Prostate gland (tissue), 2 donors: Measurements from ENCODE around the gene CACNA1E. TPM values are rescaled to one million over a fixed set of nuclear protein-coding genes. Genes with fewer than 3 reads are reported as not detected.

Source experiments
- DNase-seq: peaks from one replicate; pipeline ENCODE4 v3.0.0-alpha.2; 2019; ENCODE audit warnings: low spot score
- H3K27ac ChIP-seq, 2 donors: fragments of 200-600 bp; sonication (generic); 2 replicates each; pipeline ENCODE4 v1.5.1; 2017 to 2019
- H3K27me3 ChIP-seq: fragments of 200-600 bp; sonication (generic); replicated peaks from 2 replicates; pipeline ENCODE4 v1.5.1; 2019; ENCODE audit not compliant: insufficient read depth
- H3K36me3 ChIP-seq, 2 donors: fragments of 200-600 bp; sonication (generic); 1 replicate in 1 of 2; 2 replicates in 1 of 2; pipeline versions ENCODE4 v1.5.1 to v1.8.1; 2017 to 2019
- H3K4me1 ChIP-seq: fragments of 200-600 bp; sonication (generic); replicated peaks from 2 replicates; pipeline ENCODE4 v1.5.1; 2019
- H3K4me3 ChIP-seq, 2 donors: fragments of 200-600 bp; sonication (generic); 2 replicates each; pipeline ENCODE4 v1.5.1; 2017 to 2019
- H3K9me3 ChIP-seq: fragments of 200-600 bp; sonication (generic); 2 replicates; pipeline ENCODE4 v1.5.1; 2017
- POLR2A ChIP-seq: fragments of 450-650 bp; IDR thresholded peaks from one replicate; pipeline ENCODE4 v1.6.1; 2016; ENCODE audit warnings: antibody characterized with exemption, mild to moderate bottlenecking
- POLR2AphosphoS5 ChIP-seq: sonication (generic); formaldehyde crosslinking; IDR thresholded peaks from one replicate; pipeline ENCODE4 v1.6.1; 2017; ENCODE audit warnings: antibody characterized with exemption
- WGBS: methylation state at CpG from one replicate; pipeline ENCODE4 v1.1.5; 2018; 5-methylcytosine and 5-hydroxymethylcytosine counted together
- intact Hi-C: fragments of 100-400 bp; cut with DNase I; formaldehyde crosslinking; loops from one replicate; pipeline ENCODE4 v1.14.2; 2022
- total RNA-seq, 2 donors: library from RNA; depleted of rRNA; stranded (reverse); fragments of >200 nt; gene quantifications; one replicate each; pipeline ENCODE4 v1.1.0, GENCODE V29; 2016
- TF ChIP-seq, protein P1 (sequence below), 4 experiments: fragments of 200-600 bp in 2 of 4; fragments of 450-650 bp in 2 of 4; sonication (generic) in 2 of 4; IDR thresholded peaks; 1 replicate in 3 of 4; 2 replicates in 1 of 4; pipeline ENCODE4 v1.5.1; 2016 to 2019; ENCODE audit warnings: antibody characterized with exemption in 4 of 4, mild to moderate bottlenecking in 2 of 4, moderate library complexity in 2 of 4

Gene CACNA1E
- total RNA-seq, 2 donors from 2014 or later, result 4.1 TPM; not detected in 1

DNA sequence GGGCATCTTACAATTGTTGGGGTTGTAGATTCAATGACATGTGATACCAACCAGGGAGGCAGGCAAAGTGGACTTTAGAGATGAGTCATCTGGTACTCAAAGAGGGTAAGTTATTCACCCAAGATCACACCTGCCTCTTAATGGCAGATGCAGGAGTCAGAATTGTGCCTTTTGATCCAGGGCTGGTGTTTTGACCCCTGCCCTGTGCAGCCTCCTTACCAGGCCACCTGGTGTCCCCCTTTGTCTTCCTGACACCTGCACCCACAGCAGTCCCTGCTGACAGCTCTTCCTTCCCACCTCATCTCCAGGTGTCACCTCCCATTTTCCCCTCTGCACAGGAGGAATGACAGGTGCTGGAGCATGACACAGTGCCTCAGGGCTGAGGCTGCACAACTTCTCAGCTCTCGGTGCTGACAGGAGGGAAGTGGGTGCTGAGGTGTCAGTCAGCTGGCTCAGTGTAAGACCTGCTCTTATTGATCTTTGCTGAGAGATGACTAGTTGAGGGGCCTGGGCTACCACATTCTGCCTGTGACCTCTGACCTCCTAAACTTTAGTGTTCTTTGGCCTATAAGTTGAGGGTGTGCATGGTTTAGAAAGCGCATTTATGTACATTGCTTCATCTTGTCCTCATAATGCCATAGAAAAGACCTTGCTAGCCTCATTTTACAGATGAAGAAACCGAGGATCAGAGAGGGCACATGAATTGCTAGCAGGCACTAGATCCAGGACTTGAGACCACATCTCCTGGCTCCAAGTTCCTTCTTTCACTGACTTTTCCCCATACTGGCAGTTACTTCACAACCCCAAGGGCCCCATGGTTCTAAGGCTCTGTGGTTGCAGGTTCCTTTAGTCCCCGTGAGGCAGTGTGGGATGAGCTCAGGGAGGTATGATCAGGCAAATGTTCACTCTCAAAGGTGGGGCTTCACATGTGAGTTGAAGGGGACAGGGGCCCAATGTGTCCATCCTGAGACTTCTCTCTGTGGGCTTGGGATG lies 31.3 kb downstream of the CACNA1E start:
- Histone ChIP-seq H3K4me1 (no peaks in the 10 kb centered on the region), H3K4me3 (no peak overlapping the region), H3K36me3 (no peaks in the 10 kb centered on the region), H3K27me3 (no peaks in the 10 kb centered on the region), H3K27ac (no peak overlapping the region), H3K9me3 (no peaks in the 10 kb centered on the region)
- intact Hi-C loops, result no loop called here
- 80% methylated on average over 4 of the region's 4 CpGs for WGBS
- DNase-seq, result no peak
- TF ChIP-seq POLR2AphosphoS5 (no peak), POLR2A (no peak)
- TF ChIP-seq, protein P1, sequence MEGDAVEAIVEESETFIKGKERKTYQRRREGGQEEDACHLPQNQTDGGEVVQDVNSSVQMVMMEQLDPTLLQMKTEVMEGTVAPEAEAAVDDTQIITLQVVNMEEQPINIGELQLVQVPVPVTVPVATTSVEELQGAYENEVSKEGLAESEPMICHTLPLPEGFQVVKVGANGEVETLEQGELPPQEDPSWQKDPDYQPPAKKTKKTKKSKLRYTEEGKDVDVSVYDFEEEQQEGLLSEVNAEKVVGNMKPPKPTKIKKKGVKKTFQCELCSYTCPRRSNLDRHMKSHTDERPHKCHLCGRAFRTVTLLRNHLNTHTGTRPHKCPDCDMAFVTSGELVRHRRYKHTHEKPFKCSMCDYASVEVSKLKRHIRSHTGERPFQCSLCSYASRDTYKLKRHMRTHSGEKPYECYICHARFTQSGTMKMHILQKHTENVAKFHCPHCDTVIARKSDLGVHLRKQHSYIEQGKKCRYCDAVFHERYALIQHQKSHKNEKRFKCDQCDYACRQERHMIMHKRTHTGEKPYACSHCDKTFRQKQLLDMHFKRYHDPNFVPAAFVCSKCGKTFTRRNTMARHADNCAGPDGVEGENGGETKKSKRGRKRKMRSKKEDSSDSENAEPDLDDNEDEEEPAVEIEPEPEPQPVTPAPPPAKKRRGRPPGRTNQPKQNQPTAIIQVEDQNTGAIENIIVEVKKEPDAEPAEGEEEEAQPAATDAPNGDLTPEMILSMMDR (IDR thresholded peaks at IDR 0.05), result no peak

DNA sequence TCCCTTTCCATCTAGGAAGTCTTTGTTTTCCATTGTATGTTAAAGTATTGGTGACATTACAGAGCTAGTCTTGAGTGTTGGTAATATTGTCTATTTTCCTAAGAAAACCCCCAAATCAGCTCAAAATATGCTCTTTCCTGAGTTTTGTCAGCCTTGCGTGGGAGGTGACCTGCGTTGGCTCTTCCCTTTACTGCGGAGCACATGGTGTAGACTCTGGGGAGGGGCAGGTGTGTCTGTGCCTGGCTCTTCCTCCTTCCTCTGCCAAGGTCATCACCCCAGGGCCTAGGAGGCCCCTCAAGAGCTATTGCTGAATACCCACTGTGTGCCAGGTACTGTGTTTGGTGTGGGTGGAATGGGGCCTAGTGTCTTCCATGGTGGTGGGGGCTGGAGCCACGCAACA lies 33.4 kb downstream of the CACNA1E start:
- Histone ChIP-seq H3K27ac (no peak overlapping the region), H3K27me3 (no peaks in the 10 kb centered on the region), H3K4me3 (no peak overlapping the region), H3K9me3 (no peaks in the 10 kb centered on the region), H3K36me3 (no peaks in the 10 kb centered on the region), H3K4me1 (no peaks in the 10 kb centered on the region)
- DNase-seq, result no peak
- 95% methylated on average over 4 of the region's 4 CpGs for WGBS
- TF ChIP-seq POLR2AphosphoS5 (no peak), POLR2A (no peak)
- TF ChIP-seq, protein P1 (IDR thresholded peaks at IDR 0.05), result no peak
- intact Hi-C loops, result no loop called here

DNA sequence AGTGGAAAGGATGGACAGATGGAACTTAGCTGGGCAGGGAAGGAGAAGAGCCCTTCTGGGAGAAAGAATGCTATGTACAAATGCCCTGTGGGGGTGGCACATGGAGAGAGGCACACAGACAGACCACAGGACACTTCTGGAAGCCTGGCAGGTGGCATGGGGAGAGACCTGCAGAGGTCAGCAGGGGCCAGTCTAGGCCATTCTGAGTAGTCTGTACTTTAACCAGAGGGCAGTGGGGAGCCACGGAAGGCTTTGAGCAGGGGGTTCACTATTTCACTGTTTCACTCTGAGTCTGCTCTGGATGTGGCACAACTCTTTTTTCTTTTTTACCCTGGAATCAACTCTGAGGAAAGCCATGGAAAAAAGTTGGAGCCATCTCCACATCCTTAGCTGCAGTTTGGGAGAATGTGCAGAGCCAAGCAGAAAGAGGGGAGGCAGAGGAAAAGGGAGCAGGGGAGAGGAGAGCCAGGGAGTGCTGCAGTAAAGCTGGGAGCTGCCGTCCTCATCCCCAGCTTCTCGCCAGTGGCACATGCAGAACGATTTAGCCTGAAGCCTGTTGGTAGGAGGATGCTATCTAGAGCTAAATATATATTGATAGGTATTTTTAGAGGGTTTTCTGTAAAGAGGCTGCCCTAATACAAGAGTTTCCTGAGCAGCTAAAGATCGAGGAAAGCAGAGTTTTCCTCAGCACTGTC lies 34.0 kb downstream of the CACNA1E start:
- no peak for DNase-seq
- H3K27me3 ChIP-seq, result no peaks in the 10 kb centered on the region
- intact Hi-C loops, result no loop called here
- H3K9me3 ChIP-seq, result no peaks in the 10 kb centered on the region
- no peaks in the 10 kb centered on the region for H3K36me3 ChIP-seq
- WGBS, result 44% methylated on average over 5 of the region's 5 CpGs
- TF ChIP-seq, protein P1 (IDR thresholded peaks at IDR 0.05), result no peak
- no peak for TF ChIP-seq POLR2A
- TF ChIP-seq POLR2AphosphoS5, result no peak
- H3K4me1 ChIP-seq, result no peaks in the 10 kb centered on the region
- no peak overlapping the region for H3K27ac ChIP-seq
- no peak overlapping the region for H3K4me3 ChIP-seq

DNA sequence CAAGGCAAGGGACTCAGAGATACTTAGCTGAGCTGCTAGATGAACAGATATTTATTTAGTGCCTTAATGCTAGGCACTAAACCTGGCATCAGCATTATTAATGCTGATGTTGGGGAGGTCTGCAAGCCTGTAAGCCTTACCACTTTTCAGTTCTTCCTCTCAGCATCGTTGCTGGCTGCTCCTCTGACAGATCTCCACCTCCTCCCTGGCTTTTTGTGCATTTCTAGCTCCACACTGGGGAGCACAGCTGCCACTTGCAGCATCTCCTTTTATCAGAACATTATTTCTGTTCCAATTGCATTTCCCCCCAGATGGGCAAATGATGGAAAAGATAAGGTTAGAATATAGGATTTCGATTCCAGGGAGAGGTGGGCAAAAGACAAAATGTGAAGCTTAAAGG lies 34.8 kb downstream of the CACNA1E start:
- DNase-seq, result no peak
- H3K9me3 ChIP-seq, result no peaks in the 10 kb centered on the region
- intact Hi-C loops, result no loop called here
- no peaks in the 10 kb centered on the region for H3K36me3 ChIP-seq
- no peaks in the 10 kb centered on the region for H3K4me1 ChIP-seq
- 65% methylated on average over 2 of the region's 2 CpGs for WGBS
- no peak overlapping the region for H3K27ac ChIP-seq
- TF ChIP-seq POLR2A (no peak), POLR2AphosphoS5 (no peak)
- TF ChIP-seq, protein P1 (IDR thresholded peaks at IDR 0.05), result no peak
- no peak overlapping the region for H3K4me3 ChIP-seq
- H3K27me3 ChIP-seq, result no peaks in the 10 kb centered on the region
